ENCODE data around the gene P2RX7.

Gene P2RX7

GRCh38 chr12:121093487-121093891 lies 39.2 kb upstream of the P2RX7 start:
- DNase-seq (ENCODE audit: insufficient read length, low spot score): no peak
- no peak for FAIRE-seq
- TF ChIP-seq POLR2A (IDR thresholded peaks at IDR 0.05; ENCODE audit: low read depth, low read length): no peak

GRCh38 chr12:121095544-121096198 lies 37.0 kb upstream of the P2RX7 start:
- TF ChIP-seq POLR2A (IDR thresholded peaks at IDR 0.05; ENCODE audit: low read depth, low read length): no peak
- DNase-seq (ENCODE audit: insufficient read length, low spot score) (peak; percentile 87), FAIRE-seq (peak; percentile 61)

- no peak for DNase-seq (ENCODE audit: insufficient read length, low spot score)
- no peak for TF ChIP-seq POLR2A (IDR thresholded peaks at IDR 0.05; ENCODE audit: low read depth, low read length)
Observed at GRCh38 chr12:121096199-121096798, 36.4 kb upstream of the P2RX7 start.

GRCh38 chr12:121099779-121100178 lies 32.9 kb upstream of the P2RX7 start:
- TF ChIP-seq POLR2A (IDR thresholded peaks at IDR 0.05; ENCODE audit: low read depth, low read length): no peak
- DNase-seq (ENCODE audit: insufficient read length, low spot score): no peak
- FAIRE-seq: no peak

More at GRCh38 chr12:121096199-121096798, 36.4 kb upstream of the P2RX7 start:
- FAIRE-seq: no peak

GRCh38 chr12:121102307-121102706 lies 30.4 kb upstream of the P2RX7 start:
- DNase-seq (ENCODE audit: insufficient read length, low spot score) (no peak), FAIRE-seq (no peak)
- no peak for TF ChIP-seq POLR2A (IDR thresholded peaks at IDR 0.05; ENCODE audit: low read depth, low read length)

GRCh38 chr12:121107681-121108080 lies 25.0 kb upstream of the P2RX7 start:
- DNase-seq (ENCODE audit: insufficient read length, low spot score): no peak
- no peak for FAIRE-seq
- no peak for TF ChIP-seq POLR2A (IDR thresholded peaks at IDR 0.05; ENCODE audit: low read depth, low read length)

- FAIRE-seq (no peak), DNase-seq (ENCODE audit: insufficient read length, low spot score) (no peak)
- no peak for TF ChIP-seq POLR2A (IDR thresholded peaks at IDR 0.05; ENCODE audit: low read depth, low read length)
Observed at GRCh38 chr12:121108492-121108891, 24.2 kb upstream of the P2RX7 start.

GRCh38 chr12:121110211-121110940 lies 22.3 kb upstream of the P2RX7 start:
- peak; percentile 67 for FAIRE-seq
- TF ChIP-seq POLR2A (IDR thresholded peaks at IDR 0.05; ENCODE audit: low read depth, low read length): no peak
- DNase-seq (ENCODE audit: insufficient read length, low spot score): no peak

- DNase-seq (ENCODE audit: insufficient read length, low spot score): no peak
- FAIRE-seq: no peak
- no peak for TF ChIP-seq POLR2A (IDR thresholded peaks at IDR 0.05; ENCODE audit: low read depth, low read length)
Observed at GRCh38 chr12:121111684-121112083, 21.0 kb upstream of the P2RX7 start.

- FAIRE-seq: no peak
- TF ChIP-seq POLR2A (IDR thresholded peaks at IDR 0.05; ENCODE audit: low read depth, low read length): no peak
Observed at GRCh38 chr12:121112496-121112895, 20.2 kb upstream of the P2RX7 start.

GRCh38 chr12:121113057-121113456 lies 19.6 kb upstream of the P2RX7 start:
- TF ChIP-seq POLR2A (IDR thresholded peaks at IDR 0.05; ENCODE audit: low read depth, low read length): no peak
- DNase-seq (ENCODE audit: insufficient read length, low spot score) (no peak), FAIRE-seq (no peak)

More at GRCh38 chr12:121112496-121112895, 20.2 kb upstream of the P2RX7 start:
- no peak for DNase-seq (ENCODE audit: insufficient read length, low spot score)

- no peak for FAIRE-seq
- no peak for TF ChIP-seq POLR2A (IDR thresholded peaks at IDR 0.05; ENCODE audit: low read depth, low read length)
- no peak for DNase-seq (ENCODE audit: insufficient read length, low spot score)
Observed at GRCh38 chr12:121114019-121114639, 18.5 kb upstream of the P2RX7 start.

- FAIRE-seq (no peak), DNase-seq (ENCODE audit: insufficient read length, low spot score) (no peak)
- no peak for TF ChIP-seq POLR2A (IDR thresholded peaks at IDR 0.05; ENCODE audit: low read depth, low read length)
Observed at GRCh38 chr12:121114806-121115205, 17.9 kb upstream of the P2RX7 start.

- DNase-seq (ENCODE audit: insufficient read length, low spot score) (no peak), FAIRE-seq (no peak)
- TF ChIP-seq POLR2A (IDR thresholded peaks at IDR 0.05; ENCODE audit: low read depth, low read length): no peak
Observed at GRCh38 chr12:121115530-121115929, 17.1 kb upstream of the P2RX7 start.
